ENCODE data around the gene AOC3.
"Not testable (repeated sequence)": the region's sequence is repeated elsewhere in the genome, so short reads cannot be mapped to it uniquely, and the experiment has no call there.

The AOC3 gene

DNA sequence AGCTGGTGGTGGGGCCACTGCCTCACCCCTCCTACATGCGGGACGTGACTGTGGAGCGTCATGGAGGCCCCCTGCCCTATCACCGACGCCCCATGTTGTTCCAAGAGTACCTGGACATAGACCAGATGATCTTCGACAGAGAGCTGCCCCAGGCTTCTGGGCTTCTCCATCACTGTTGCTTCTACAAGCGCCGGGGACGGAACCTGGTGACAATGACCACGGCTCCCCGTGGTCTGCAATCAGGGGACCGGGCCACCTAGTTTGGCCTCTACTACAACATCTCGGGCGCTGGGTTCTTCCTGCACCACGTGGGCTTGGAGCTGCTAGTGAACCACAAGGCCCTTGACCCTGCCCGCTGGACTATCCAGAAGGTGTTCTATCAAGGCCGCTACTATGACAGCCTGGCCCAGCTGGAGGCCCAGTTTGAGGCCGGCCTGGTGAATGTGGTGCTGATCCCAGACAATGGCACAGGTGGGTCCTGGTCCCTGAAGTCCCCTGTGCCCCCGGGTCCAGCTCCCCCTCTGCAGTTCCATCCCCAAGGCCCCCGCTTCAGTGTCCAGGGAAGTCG is 16.8 kb downstream of the AOC3 start:
- DNase-seq: not testable (repeated sequence)

DNA sequence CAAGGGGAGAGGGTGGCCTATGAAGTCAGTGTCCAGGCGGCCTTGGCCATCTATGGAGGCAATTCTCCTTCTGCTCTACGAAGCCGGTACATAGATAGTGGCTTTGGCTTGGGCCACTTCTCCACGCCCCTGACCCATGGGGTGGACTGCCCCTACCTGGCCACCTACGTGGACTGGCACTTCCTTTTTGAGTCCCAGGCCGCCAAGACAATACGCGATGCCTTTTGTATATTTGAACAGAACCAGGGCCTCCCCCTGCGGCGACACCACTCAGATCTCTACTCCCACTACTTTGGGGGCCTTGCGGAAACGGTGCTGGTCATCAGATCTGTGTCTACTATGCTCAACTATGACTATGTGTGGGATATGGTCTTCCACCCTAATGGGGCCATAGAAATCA is 17.3 kb downstream of the AOC3 start:
- DNase-seq: no peak

DNA sequence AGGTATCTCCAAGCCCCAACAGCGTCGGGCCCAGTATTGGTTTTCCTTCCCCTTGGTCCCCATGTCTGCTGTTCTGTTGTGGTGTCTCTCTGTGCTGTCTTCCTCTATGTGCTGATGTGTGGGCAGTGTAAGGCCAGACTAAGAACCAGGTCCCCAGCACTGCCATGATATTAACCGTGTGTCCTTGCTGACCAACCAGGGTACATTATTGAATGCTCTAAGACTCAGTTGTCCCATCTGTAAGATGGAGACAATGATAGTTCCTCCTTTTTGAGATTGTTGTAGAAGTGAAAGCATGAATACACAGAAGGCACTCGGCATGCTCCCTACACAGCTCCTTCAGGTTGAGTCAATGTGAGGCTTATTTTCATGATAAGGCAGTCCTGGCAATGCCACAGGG is 20.6 kb downstream of the AOC3 start:
- DNase-seq: no peak

DNA sequence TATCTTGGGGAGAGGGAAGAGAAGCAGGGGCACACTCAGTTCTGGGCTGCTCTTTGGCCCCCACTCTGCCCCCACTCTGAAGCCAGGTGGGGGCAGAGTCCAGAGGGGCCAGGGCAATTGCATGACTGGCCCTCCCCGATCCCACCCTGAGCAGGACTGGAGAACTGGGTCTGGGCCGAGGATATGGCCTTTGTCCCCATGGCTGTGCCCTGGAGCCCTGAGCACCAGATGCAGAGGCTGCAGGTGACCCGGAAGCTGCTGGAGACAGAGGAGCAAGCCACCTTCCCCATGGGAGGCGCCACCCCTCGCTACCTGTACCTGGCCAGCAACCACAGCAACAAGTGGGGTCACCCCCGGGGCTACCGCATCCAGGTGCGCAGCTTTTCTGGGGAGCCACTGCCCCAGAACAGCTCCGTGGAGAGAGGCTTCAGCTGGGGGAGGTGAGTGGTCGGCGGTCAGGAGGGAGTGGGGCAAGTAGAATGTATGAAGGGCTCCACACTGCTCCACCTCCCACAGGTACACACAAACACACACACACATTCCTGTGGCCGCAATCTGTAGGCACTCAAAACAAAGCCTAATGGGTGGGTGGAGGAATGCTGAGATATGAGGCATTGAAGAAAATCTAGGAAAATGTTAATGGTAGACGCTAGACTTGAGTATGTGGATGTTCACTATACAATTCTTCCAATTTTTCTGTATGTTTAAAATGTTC is 21.4 kb downstream of the AOC3 start:
- no peak for DNase-seq

DNA sequence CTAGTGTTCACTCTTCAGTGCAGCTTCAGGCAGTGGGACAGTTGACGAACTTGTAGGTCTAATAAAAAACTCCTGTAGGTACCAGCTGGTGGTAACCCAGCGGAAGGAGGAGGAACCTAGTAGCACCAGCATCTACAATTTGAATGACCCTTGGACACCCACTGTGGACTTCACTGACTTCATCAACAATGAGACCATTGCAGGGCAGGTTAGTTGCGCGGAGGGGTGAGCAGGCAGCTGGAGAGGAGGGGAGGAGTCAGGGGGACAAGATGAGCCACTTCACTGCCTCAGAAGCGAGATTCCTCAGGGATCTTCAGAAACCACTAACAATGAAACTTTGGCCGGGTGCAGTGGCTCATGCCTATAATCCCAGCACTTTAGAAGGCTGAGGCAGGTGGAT is 22.3 kb downstream of the AOC3 start:
- no peak for DNase-seq

DNA sequence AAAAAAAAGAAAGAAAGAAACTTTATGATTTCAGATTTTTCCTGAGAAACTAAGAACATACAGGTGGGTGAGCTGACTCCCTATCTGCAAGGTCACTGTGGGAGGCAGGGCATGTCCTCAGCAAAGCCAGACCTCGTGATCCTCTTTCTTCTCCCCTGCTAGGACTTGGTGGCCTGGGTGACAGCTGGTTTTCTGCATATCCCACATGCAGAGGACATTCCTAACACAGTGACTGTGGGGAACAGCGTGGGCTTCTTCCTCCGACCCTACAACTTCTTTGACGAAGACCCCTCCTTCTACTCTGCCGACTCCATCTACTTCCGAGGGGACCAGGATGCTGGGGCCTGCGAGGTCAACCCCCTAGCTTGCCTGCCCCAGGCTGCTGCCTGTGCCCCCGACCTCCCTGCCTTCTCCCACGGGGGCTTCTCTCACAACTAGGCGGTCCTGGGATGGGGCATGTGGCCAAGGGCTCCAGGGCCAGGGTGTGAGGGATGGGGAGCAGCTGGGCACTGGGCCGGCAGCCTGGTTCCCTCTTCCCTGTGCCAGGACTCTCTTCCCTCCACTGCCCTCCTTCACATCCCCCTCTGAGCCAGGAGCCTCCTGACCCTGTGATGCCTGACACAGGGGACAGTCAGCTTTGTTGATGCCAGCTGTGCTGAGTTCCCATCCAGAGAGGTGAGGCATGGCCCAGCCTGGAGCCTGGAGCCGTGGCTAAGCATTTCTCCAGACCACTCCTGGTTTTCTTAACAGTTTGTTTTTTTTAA is 23.1 kb downstream of the AOC3 start:
- DNase-seq: not testable (repeated sequence)

DNA sequence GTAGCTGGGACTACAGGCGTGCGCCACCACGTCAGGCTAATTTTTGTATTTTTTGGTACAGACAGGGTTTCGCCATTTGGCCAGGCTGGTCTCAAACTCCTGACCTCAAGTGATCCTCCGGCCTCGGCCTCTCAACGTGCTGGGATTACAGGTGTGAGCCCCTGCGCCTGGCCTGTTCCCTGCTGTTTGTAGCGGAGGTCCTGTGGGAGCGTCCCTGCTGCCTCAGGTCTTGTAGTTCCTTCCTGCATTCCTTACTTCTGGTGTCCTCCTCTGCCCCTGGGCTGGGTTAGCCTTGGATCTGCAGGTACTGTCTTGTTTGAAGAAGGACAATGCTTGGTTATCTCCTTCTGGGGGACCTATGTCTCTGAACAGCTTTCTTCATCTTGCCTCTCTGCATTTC is 26.0 kb downstream of the AOC3 start:
- DNase-seq: no peak

DNA sequence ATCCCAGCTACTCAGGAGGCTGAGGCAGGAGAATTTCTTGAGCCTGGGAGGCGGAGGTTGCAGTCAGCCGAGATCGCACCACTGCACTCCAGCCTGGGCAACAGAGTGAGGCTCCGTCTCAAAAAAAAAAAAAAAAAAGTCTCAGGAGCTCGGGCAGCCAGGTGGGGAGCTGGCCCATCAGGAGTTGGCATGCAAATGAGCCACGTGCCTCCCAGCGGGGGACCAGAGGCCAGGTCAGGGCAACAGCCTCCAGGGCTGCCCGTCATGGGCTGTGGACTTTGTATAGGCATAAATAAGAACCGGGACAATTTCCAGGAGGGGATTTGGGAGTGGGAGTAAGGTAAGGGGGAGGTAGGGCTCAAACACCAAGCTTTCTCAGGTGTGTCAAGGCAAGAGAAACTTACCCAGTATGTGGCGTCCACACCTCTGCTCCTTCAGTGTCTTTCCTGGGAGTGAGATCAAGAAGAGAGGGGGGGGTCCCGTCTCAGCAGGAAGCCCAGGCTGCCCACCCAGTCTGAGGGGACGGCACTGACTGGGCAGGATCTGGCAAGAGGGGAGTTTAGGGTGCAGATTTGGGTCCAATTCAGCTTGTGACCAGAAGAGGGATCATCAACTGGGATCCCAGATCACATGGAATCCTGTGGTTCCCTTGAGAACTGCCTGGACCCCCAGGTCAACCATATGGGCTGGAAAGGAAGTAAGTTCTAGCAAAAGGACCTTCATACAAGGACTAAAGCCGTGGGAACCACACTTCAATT is 27.3 kb downstream of the AOC3 start:
- DNase-seq: no peak

DNA sequence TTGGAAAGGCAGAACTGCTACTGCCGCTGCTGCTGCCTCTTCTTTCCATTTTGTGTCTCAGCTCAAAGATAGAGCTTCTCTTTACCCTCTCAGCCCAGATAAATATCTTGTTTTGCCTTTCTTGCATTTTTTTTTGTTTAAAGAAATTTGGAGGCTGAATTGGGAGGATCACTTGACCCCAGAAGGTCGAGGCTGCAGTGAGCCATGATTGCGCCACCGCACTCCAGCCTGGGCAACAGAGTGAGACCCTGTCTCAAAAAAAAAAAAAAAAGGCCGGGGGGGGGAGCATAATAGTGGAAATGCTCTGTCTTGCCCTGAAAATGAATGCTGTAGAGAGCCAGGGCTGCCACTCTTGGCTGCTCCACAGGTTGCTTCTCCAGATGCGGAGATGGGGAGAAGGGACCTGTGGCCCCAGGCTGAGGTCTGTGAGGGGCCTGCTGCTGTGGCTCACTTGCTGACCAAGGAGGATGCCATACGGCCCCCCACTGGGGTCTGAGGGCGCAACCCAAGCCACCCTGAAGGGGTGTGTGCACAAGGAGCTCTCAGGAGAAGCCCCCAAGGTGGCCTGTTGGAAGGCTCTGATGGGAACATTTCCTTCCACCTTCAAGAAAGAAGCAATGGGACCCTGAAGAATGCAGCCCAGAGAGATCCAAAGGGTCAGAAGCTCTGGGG is 28.1 kb downstream of the AOC3 start:
- DNase-seq: no peak

DNA sequence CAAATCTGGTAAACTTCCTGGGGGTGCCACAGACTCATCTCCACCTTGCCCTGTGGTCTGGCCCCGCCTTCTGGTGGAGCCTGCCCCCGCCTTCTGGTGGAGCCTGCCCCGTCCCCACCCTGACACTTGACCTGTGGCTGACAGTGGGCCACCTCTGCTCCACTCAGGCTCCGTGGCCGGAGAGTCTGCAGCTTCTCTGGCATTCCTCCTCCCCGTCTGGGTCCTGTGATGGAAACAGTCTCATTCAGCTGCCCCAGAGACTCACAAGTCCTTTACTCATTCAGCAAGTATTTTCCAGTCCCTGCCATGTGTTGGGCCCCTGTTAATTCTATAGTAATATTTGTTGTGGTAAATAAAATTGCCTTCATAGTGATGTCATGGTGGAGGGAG is 28.6 kb downstream of the AOC3 start:
- DNase-seq: no peak

DNA sequence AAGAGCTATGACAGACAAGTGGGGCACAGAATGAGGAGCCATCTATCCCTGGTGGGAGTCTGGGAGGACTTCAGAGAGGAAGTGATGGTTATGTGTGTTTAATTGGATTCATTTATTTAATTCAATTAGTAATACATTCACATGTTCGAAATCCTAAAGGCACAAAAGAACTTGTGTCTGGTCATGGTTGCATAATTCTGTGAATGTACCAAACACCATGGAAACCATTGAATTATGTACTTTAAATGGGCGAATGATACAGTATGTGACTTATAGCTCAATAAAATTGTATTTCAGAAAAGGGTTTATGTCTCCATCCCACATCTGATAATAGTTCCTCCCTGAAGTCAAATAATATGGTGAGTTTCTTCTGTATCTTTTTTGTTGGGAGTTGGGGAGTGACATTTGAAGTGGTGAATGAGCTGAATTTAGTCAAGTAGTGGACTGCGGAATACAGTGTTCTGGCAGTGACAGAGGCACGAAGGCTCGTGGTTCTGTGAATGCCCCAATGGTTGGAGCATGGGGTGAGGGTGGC is 29.8 kb downstream of the AOC3 start:
- DNase-seq: no peak

DNA sequence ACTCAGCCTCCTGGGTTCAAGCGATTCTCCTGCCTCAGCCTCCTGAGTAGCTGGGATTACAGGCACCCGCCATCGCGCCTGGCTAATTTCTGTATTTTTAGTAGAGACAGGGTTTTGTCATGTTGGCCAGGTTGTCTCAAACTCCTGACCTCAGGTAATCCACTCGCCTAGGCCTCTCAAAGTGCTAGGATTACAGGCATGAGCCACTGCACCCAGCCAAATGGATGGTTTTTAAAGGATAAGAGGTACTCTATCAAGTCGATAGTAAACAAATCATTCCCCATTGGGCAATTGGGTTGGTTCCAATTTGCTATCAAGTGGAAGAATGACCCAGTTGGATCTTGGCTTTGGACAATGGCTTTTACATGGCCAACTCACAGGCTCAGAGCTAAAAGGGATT is 30.7 kb downstream of the AOC3 start:
- not testable (repeated sequence) for DNase-seq

DNA sequence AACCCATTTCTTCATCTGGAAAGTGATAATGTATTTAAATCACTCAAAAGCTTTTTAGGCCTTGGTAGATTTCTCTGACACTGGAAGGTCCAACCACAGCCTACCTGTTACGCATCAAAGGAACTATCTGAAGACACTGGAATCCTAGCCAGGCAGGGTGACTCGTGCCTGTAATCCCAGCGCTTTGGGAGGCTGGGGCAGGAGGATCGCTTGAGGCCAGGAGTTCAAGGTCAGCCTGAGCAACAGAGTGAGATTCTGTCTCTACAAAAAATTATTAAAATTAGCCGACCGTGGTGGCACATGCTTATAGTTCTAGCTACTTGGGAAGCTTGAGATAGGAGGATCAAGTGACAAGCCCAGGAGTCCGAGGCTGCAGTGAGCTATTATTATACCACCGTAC is 31.2 kb downstream of the AOC3 start:
- no peak for DNase-seq

DNA sequence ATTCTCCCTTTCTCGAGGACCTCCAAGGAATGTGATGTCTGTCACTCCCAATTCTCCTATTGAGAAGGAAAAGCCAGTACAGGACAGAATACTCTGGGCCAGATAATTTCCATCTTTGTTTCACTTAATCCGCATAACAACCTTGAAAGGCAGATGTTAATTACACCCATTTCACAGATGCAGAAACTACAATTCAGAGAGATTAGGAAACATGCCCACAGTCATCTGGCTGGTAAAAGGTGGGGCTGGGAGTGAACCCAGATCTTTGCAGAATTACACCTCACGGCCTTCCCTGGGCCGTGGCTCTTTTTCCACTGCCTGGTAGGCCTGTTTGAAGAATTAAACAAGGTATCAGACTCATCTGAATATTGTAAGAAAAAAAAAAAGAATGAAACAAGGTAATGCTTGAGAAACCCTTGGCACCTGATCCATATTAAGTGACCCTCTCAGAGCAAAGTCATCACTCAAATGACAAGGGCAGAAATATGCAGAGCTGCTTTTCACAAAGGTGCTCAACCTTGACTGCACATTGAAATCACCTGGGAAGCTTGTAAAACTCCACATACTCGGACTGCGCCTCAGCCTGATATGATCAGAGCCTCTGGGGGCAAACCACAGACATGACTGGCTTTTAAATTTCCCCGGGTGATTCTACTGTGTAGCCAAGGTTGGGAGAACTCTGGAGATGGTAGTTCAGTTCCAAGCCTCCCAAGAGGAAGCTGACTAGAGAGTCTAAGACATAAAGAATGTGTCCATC is 33.0 kb downstream of the AOC3 start:
- no peak for DNase-seq

DNA sequence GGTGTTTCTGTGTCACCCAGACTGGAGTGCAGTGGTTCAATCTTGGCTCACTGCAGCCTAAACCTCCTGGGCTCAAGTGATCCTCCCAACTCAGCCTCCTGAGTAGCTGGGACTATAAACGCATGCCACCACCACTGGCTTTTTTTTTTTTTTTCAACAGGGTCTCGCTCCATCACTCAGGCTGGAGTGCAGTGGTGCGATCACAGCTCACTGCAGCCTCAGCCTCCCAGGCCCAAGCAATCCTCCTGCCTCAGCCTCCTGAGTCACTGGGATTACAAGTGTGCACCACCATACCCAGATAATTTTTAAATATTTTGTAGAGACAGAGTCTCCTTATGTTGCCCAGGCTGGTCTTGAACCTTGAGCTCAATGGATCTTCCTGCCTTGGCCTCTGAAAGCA is 34.8 kb downstream of the AOC3 start:
- not testable (repeated sequence) for DNase-seq

DNA sequence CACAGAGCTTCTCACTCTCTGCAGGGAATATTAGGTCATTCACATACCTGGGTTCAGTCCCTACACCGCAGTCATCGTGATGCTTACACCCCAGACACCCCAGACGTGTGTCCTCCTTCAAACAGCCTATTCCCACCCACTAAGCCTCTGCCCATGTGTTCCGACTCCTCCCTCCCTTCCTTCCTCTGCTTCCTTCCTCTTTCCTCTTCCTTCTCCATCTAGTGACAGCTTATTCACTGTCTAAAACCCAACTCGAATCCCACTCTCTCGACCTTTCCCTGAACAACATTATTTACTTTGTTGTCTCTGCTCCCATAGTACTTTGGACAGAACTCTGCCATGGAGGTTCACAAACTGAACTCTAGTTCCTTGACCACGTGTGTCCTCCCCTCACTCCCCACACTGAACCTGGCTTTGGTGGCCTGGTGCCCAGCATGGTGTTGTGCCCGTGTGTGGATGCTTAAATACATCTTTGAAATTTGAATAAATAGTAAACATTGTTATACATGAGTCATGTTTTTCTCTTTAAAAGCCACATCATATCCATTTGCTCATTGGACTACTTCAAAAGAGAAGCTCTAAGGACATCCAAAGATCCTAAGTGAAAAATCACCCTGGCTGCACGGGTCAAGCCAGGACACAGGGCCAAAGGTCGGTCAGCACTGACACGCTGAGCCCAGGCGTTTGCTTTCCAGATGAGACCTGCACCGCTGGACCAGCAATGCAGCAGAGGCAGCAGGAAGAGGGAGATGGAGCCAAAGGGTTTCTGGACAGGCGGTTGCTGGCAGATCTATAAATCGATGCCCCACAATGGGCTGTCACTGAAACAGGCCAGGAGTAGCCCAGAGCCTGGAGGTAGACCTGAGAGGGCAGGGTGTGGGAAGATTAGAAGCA is 35.5 kb downstream of the AOC3 start:
- DNase-seq: no peak

DNA sequence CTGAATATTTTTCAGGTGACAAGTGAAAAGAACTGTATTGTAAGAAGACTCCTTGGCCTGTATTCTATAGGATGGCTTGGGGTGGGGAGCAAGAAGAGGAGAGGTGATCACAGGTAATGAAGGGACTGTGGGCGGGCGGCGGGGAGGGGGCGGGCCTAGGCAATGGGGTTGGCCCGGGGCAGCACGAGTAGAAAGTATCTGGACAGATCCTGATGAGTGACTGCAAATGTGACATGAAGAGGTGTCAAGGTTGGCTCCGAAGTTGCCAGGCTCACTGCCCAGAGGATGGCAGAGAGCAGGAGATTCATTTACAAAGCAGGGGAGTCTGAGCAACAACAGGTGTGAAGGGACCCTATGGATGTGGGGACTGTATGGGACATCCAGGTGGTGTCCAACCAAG is 38.8 kb downstream of the AOC3 start:
- no peak for DNase-seq

DNA sequence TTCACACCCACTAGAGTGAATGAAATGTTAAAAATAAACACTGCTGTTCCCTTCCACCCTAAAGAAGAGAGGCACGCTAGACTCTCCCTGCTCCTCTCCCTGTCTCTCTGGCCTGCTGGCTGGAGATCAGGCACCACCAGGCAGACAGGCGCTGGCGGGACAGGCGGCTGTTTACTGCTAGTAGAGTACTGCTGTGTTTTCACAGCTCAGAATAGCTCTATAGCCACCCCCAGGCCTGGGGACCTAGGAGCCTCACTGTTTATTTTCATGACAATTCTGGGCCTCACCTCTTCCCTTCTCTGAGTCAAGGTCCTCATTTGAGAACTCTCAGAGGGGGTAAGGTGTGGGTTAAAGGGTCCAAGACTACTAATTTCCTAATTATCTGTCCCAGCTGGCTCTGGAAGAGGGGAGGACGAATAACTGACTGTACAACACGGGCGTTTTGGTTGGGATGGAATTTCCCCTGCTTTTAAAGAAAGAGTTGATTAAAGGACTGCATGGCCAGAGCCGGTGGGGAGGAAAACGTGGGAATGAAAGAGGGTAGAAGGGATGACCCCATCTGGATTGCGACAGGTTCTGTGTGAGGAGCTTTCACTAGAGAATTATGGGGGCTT is 40.6 kb downstream of the AOC3 start:
- no peak for DNase-seq

DNA sequence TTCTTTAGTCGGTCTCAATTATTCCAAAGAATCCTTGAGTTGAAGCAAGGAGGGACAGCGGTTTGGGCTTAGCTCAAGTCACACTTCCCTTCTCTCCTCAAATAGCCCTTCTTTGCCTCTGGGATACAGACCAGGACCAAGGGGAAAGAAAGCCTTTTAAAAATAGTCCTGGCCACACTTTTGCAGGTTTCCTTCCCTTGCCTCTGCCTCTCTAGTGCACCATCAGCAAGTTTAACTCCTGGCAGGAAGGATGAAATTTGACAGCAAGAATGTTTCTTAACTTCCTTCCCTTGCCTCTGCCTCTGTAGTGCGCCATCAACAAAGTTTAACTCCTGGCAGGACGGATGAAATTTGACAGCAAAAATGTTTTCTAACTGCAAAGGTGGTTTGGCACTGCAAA is 42.4 kb downstream of the AOC3 start:
- no peak for DNase-seq

Data from activated gamma-delta T cell (primary cell).